HG02840 (cell line): Measurements from ENCODE around the gene MYO18B.

ENCODE experiments used
- ATAC-seq: cut with Tn5 transposase; IDR thresholded peaks from one replicate; pipeline ENCODE4 v1.9.1; 2021; ENCODE audit warnings: mild to moderate bottlenecking, moderate library complexity, moderate number of reproducible peaks; ENCODE audit not compliant: unreplicated experiment, low FRiP score

MYO18B gene

DNA sequence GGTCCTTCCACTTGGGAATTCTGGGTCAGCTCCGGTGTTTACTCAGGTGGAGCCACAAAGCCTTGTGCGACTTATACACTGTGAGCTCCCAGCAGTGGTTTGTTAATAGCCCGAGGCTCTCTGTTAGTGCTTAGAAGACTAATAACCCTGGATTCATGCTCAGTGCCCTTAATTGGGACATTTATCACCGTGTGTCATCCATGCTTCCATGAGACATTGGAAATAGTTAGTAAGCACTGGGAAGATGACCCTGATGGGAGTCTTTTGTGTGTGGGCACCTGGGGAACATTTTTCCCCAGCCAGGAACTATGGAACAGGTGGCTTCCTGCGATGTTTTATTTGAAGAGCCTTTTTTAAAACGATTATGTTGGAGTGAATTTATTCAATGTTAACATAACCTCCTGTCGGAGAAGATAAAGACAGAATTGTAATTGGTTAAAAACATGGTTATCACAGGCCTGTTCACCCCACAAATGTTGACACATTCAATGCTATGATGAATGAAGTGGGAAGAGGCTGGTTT is 188.9 kb downstream of the MYO18B start:
- ATAC-seq, result no peak

DNA sequence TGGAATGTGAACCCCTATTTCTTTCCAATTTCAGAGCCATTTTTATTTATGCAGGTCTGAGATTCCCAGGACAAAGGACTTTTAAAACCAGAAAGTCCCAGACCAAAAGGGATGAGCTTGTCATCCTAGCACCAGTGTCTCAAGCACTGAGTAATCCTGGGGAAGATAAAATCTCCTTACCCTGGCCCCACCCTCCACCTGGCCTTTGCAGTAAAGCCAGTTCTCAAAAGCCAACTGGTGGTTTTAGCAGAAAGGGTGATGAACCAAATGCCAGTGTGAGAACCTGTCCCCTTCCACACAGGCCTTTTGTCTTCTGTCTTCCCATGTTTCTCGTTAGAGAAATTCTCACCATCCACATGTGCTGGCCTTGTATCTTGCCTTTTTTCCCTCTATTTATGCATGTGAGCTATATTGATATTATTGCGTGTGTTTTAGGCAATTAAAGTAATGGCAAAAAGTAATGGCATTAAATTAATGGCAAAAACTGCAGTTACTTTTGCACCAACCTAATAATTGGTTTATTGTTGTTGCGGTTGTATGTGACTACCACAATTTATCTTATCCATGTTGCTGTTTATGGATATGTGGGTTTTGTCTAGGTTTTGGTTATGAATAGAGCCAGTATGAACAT is 191.3 kb downstream of the MYO18B start:
- ATAC-seq, result no peak

DNA sequence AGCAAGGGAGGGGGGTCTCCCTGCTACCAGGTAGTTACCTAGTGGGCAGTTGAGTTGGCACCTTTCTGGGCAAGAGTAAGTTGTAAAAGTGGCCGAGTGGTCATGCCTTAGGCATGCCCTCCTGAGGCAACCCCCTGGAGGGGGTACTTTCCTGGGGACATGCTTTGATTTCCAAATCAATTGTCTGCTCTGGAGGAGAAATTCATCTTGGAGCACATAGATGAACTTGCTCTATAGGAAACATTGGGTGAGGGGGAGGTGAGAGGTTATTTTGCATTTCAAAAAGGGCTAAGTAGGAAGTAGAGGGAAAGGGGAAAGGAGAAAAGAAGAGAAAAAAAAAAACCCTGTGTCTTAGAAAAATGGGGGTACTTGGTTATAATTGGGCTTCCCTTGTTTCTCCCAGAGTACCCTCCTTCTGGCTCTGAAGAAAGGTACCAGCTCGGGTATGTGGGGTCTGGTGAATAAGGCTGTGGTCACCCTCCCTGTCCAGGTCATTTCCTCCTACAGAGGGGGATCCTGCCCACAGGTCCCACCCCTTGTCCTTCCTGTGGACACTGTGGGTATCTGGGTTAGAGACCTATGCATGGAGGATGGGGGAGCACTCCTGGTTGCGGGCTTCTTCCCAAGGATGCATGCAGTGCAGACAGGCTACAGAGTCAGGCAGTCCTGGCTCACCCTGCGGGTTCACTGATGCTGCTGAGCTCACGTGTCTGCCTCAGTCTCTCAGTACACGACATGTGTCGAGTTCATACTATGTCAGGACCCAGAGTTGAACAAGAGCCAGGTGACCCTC is 193.5 kb downstream of the MYO18B start:
- no peak for ATAC-seq

- no peak for ATAC-seq
Measured at GRCh38 chr22:25938151-25938550, 196.2 kb downstream of the MYO18B start.

- ATAC-seq, result no peak
Measured at GRCh38 chr22:25939384-25939783, 197.4 kb downstream of the MYO18B start.

DNA sequence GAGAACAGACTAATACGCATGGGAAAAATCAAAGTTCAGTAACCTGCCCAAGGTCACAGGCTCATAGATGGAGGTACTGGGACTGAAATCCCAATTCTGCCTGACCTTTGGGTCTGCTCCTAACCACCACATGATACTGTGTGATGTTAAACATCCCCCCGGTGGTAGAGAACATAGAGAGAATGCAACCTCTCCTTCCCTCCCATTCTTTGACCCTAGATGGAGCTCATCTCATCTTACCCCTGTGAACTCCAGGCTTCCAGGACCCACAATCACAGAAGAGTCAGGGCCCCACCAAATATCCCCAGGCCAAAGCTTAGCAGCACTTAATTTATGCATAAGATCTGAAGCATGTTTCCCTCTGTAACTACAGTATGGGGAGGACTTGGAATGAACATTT is 198.5 kb downstream of the MYO18B start:
- no peak for ATAC-seq

DNA sequence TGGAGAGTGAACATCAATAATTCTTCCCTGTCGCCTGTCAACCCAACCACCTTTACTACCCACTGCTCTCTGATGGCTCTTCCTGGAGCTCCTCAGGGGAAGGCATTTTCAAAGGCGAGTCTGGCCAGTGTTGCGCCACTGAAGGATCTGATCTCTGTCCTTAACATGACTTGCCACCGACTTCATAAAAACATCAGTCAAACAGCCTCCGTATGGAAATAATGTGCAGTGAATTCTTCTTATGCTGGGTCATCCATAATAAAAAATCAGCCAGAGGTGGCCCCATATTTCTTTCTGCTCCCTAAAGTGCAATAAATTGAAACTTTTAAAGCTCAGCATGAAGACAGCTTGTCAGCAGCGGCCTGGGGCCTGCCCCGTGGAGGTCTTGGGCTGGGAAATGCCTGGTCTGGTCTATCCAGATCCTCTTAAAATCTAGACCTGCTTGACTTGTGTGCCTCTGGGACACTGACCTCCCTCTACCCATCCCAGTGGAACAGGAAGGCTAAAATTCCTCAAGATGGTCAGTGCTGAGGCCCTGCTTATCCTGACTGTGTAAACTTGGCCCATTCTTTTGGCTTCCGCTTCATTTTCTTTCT is 199.5 kb downstream of the MYO18B start:
- no peak for ATAC-seq

DNA sequence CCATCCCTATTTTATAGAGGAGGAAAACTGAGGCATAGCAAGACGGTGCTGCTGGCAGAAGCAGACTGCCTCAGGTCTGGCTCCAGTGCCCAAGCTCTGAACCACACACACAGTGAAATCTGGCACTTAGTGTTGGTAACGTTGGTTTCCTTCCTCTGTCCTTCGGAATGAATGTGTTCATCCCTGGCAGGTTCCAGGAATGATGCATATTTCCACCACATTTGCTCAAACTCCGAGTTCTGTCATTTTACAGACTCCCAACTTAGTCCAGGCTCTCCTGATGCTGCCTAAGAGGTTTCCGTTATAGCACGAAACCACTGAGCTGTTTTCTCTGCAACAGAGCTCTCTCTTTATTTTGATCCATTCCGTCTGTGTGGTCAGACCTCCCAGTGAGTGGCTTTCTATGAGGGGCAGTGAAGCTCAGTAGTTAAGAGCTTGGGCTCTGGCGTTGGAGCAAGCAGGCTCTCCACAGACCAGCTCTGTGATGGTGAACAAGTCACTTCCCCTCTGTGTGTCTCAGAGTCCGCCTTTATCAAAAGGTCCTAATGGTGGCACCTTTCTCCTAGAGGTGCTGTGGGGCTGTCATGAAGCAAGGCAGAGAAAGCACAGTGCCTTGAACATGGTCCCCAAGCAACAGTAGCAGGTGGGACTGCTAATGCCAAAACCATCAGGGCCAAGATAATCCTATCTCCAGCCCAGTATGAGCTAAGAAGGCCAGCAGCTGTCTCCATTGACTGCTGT is 200.3 kb downstream of the MYO18B start:
- no peak for ATAC-seq

GRCh38 chr22:25942856-25943411 is 200.9 kb downstream of the MYO18B start:
- no peak for ATAC-seq

- ATAC-seq, result no peak
Measured at GRCh38 chr22:25950111-25950510, 208.1 kb downstream of the MYO18B start.

- ATAC-seq, result no peak
Measured at GRCh38 chr22:25953276-25953675, 211.3 kb downstream of the MYO18B start.

DNA sequence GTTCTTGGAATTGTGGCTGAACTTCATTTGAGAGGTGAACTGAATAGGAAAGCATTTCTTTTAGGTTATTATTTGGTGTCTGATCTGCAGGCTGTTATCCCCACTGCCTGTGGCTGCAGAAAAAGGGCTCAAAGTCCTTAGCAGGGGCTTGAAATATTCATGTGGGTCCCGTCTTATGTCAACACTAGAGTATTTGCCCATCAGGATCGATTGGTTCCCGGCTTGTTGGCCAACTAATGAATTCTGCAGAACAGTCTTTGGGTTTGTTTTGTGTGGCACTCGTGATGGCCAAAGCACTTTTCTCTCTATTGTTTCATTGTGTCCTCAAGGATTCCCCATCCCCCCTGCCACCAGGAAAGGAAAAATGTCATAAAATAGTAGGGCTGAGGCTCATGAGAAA is 211.9 kb downstream of the MYO18B start:
- no peak for ATAC-seq

DNA sequence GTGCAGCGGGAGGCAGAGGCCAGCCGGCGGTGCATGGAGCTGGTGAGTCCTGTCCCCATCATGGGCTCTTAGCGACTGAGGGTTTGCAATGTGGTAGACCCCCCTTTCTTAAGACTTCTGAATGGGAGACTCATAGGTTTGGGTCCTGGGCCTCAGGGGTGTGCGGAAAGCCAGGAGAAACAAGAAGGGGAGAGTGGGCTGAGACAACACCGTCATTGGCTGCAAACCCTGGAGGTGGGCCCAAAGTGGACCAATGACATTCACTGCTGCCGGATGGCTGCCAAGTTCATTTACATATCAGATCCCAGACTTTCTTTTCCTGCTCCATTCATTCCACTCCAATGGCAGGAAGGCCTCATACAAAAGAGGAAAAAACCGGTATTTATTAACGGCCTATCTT is 213.3 kb downstream of the MYO18B start:
- no peak for ATAC-seq

DNA sequence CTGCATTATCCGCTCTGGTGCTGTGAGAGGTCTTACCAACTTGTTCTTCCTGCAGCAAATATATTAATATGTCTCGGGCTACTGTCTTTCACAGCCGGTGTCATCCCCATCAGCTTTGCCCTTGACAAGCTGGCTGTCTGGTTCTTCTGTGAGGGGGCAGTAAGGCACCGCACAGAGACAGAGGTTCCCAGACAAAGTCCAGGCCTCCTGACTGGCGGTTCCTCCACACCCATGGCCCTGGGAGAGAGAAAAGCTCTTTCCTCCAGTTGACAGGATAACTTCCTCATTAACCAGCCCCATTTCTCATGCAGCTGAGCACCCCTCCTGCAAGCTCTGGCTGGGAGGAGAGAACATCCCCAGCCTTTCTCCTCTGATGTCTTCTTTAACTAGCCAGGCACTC is 214.8 kb downstream of the MYO18B start:
- no peak for ATAC-seq

- no peak for ATAC-seq
Measured at GRCh38 chr22:25959818-25960774, 218.1 kb downstream of the MYO18B start.

DNA sequence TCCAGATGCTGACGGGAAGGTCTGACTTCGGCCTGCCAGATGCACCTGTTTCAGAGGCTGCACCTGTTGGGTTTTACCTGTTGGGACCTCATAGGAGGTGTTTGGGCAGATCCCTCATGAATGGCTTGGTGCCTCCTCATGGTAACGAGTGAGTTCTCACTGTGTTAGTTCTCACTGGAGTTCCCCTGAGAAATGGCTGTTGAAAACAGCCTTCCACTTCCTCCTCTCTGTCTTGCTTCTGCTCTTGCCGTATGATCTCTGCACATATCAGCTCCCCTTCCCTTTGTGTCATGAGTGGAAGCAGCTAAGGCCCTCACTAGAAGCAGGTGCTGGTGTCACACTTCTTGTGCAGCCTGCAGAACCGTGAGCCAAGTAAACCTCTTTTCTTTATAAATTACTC is 219.7 kb downstream of the MYO18B start:
- no peak for ATAC-seq

DNA sequence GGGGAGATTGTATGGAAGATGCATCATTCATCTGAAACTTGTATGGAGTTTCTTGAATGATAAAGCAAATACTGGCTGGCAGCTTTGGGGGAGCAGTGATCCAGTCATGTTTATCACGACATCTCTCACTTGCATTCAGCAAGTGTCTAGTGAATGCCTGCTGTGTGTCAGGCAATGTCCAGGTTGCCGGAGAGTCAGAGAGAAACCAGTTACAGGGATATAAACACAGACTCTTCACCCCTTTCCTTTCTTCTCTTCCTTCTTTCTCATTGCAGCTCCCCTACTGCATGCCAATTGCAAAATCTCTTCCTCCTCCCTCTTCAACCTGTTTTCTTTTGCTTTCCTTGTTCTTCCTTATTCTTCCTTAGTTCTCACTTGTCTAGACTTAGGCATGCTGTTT is 220.7 kb downstream of the MYO18B start:
- ATAC-seq, result no peak

- no peak for ATAC-seq
Measured at GRCh38 chr22:25964961-25965730, 223.2 kb downstream of the MYO18B start.

DNA sequence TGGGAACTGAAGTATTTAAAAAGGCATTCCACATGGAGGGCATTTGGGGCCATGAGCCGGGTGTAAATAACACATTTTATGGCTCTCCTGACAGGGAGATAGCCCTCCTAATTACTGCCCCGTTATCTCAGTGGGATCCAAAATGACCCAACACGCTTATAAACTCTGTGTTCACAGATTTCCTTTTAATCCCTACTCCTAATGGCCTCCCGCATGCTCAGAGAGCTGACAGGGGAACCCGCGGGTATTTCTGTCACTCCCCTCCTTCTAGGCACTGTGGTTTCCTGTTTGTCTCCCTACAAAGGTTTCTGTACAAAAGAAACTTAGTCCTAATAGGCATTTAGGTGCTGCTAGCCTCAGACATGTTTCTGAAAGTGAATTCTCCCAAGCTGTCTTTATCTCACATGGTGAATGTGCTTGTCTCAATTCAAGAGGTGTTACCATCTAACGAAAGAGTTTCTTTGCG is 224.5 kb downstream of the MYO18B start:
- no peak for ATAC-seq
